ENCODE results near the gene TSTD1.

Gene TSTD1

DNA sequence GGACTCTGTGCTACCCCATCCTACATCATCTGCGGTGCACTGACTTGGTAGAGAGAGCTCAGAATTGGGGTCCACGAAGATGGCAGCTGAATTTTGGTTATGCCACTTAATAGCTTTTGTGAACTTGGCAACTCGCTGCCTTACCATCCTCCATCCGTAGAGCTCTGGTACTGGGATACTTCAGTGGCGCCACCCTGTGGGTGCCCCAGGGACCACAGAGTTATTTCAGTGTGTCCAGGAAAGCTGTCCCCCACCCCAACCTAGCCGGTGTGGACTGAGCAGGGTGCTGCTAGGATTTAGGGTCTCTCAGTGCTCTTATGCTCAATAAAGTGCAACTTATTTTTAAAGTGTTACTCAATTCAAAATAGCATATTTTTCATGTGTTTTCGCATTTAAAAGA is 16.0 kb upstream of the TSTD1 start:
- no peak for DNase-seq (ENCODE audit: insufficient read length, low spot score)
- TF ChIP-seq TAF1 (IDR thresholded peaks at IDR 0.05; ENCODE audit: low read depth, low read length) = no peak
- no peak for TF ChIP-seq POLR2A (IDR thresholded peaks at IDR 0.05; ENCODE audit: low read depth, low read length)
- TF ChIP-seq POLR2AphosphoS5 (IDR thresholded peaks at IDR 0.05; ENCODE audit: low read depth, low read length) = no peak
- no peak for TF ChIP-seq PAX5 (IDR thresholded peaks at IDR 0.05; ENCODE audit: insufficient read depth, low read length, severe bottlenecking)
- TF ChIP-seq SPI1 (IDR thresholded peaks at IDR 0.05; ENCODE audit: low read depth, low read length) = no peak
- no peak for TF ChIP-seq POU2F2 (IDR thresholded peaks at IDR 0.05; ENCODE audit: low read depth, low read length)
- peak; percentile 13 for FAIRE-seq

DNA sequence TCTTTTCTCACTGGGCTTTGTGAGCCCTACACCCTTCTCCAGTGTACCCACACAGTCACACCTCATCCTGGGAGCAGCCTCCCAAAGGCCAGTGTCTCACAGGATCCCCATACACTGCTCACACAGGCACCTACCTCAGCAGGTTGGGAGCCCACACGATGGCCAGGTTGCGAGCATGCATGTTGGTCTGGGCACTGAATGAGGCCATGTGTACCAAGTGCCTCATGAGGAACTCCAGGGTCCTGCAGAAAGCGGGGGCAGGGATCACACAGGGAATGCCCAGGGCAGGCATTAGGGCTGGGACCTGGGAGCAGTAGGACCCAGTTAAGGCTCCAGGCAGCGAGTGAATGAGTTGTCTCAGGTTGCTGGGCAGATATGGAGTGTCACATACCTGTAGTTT is 15.5 kb upstream of the TSTD1 start:
- no peak for DNase-seq (ENCODE audit: insufficient read length, low spot score)
- no peak for FAIRE-seq
- no peak for TF ChIP-seq TAF1 (IDR thresholded peaks at IDR 0.05; ENCODE audit: low read depth, low read length)
- TF ChIP-seq POLR2A (IDR thresholded peaks at IDR 0.05; ENCODE audit: low read depth, low read length) = no peak
- TF ChIP-seq PAX5 (IDR thresholded peaks at IDR 0.05; ENCODE audit: insufficient read depth, low read length, severe bottlenecking) = no peak
- TF ChIP-seq POU2F2 (IDR thresholded peaks at IDR 0.05; ENCODE audit: low read depth, low read length) = no peak
- TF ChIP-seq SPI1 (IDR thresholded peaks at IDR 0.05; ENCODE audit: low read depth, low read length) = no peak
- TF ChIP-seq POLR2AphosphoS5 (IDR thresholded peaks at IDR 0.05; ENCODE audit: low read depth, low read length) = no peak

DNA sequence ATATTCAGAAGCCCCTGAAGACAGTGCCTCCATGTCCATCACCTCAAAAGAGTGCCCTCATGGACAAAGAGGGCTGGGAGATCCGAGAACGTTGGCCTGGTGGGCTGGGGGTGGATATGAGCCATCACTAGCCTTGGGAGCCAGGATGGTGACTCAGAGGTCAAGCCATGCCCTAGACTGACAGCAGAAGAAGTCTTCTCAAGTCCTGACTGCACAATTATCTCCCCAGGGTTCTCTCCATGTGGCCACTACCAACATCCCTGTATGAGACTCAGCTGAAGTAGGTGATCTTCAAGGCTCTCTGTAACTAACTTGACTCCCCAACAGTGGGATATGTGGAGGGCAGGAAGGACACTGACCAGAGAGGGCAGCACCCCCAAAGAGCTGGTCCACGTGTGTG is 14.1 kb upstream of the TSTD1 start:
- TF ChIP-seq POU2F2 (IDR thresholded peaks at IDR 0.05; ENCODE audit: low read depth, low read length) (no peak), TAF1 (IDR thresholded peaks at IDR 0.05; ENCODE audit: low read depth, low read length) (no peak), POLR2A (IDR thresholded peaks at IDR 0.05; ENCODE audit: low read depth, low read length) (no peak), PAX5 (IDR thresholded peaks at IDR 0.05; ENCODE audit: insufficient read depth, low read length, severe bottlenecking) (no peak), SPI1 (IDR thresholded peaks at IDR 0.05; ENCODE audit: low read depth, low read length) (no peak), POLR2AphosphoS5 (IDR thresholded peaks at IDR 0.05; ENCODE audit: low read depth, low read length) (no peak)
- no peak for DNase-seq (ENCODE audit: insufficient read length, low spot score)
- FAIRE-seq = no peak

DNA sequence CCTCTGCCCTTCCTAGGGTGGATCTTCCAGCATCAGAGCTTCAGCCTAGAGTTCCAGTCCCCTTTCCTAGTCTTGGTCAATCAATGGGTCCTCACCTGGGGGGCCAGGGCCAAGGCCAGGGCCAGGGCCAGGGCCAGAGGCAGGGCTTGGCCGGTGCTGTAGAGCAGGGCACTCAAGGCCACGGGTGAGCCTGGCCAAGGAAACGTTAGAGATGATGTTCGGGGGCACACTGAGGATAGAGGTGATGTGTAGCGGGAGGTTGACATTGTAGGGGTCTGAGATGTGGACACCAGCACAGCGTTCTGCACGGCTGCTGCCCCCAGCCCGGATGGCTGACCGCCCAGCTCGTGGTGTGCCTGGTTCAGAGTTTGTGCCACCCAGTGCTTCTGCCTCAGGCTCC is 12.5 kb upstream of the TSTD1 start:
- TF ChIP-seq SPI1 (IDR thresholded peaks at IDR 0.05; ENCODE audit: low read depth, low read length) = no peak
- TF ChIP-seq TAF1 (IDR thresholded peaks at IDR 0.05; ENCODE audit: low read depth, low read length) = no peak
- no peak for TF ChIP-seq POLR2A (IDR thresholded peaks at IDR 0.05; ENCODE audit: low read depth, low read length)
- no peak for TF ChIP-seq PAX5 (IDR thresholded peaks at IDR 0.05; ENCODE audit: insufficient read depth, low read length, severe bottlenecking)
- no peak for TF ChIP-seq POU2F2 (IDR thresholded peaks at IDR 0.05; ENCODE audit: low read depth, low read length)
- no peak for TF ChIP-seq POLR2AphosphoS5 (IDR thresholded peaks at IDR 0.05; ENCODE audit: low read depth, low read length)
- FAIRE-seq = no peak

DNA sequence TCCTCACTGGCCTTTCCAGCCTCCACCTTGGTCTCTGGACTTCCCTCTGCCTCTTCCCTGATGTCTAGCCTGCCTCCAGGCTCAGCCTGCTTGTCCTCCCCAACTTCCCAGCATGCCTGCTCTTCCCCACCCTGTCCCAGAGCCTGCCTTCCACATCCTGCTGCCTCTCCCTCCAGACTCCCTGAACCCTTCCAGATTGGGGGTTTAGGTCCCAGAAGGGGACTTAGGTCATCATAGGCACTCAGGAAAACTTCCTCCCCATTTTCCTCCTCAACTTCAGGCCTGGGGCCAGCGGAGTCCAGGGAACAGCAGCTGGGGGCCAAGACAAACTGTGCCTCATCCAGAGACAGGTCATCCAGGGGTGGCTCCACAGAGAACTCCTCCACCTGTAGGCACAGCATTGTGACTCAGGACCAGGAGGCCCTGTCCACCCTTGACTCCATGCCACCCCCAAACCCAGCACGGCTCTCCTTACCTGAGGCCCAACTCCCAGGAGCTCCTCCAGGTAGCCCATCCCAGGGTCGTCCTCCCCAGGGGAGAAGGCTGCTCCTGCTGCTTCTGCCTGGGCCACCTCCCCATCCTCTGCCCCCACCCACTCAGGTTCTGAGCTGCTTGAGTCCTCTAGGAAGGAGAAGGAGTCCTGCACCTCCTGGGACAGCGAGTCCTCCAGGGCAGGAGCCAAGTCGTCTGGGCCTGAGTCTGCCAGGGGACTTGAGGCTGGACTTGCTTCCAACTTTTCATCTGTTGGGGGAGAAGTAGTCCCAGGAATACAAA is 10.4 kb upstream of the TSTD1 start:
- DNase-seq (ENCODE audit: insufficient read length, low spot score) (no peak), FAIRE-seq (no peak)
- TF ChIP-seq TAF1 (IDR thresholded peaks at IDR 0.05; ENCODE audit: low read depth, low read length) = no peak
- TF ChIP-seq POLR2A (IDR thresholded peaks at IDR 0.05; ENCODE audit: low read depth, low read length) = no peak
- TF ChIP-seq POLR2AphosphoS5 (IDR thresholded peaks at IDR 0.05; ENCODE audit: low read depth, low read length) = no peak
- no peak for TF ChIP-seq POU2F2 (IDR thresholded peaks at IDR 0.05; ENCODE audit: low read depth, low read length)
- no peak for TF ChIP-seq PAX5 (IDR thresholded peaks at IDR 0.05; ENCODE audit: insufficient read depth, low read length, severe bottlenecking)
- TF ChIP-seq SPI1 (IDR thresholded peaks at IDR 0.05; ENCODE audit: low read depth, low read length) = no peak

More for the DNA sequence above, 12.5 kb upstream of the TSTD1 start:
- DNase-seq (ENCODE audit: insufficient read length, low spot score) = no peak

DNA sequence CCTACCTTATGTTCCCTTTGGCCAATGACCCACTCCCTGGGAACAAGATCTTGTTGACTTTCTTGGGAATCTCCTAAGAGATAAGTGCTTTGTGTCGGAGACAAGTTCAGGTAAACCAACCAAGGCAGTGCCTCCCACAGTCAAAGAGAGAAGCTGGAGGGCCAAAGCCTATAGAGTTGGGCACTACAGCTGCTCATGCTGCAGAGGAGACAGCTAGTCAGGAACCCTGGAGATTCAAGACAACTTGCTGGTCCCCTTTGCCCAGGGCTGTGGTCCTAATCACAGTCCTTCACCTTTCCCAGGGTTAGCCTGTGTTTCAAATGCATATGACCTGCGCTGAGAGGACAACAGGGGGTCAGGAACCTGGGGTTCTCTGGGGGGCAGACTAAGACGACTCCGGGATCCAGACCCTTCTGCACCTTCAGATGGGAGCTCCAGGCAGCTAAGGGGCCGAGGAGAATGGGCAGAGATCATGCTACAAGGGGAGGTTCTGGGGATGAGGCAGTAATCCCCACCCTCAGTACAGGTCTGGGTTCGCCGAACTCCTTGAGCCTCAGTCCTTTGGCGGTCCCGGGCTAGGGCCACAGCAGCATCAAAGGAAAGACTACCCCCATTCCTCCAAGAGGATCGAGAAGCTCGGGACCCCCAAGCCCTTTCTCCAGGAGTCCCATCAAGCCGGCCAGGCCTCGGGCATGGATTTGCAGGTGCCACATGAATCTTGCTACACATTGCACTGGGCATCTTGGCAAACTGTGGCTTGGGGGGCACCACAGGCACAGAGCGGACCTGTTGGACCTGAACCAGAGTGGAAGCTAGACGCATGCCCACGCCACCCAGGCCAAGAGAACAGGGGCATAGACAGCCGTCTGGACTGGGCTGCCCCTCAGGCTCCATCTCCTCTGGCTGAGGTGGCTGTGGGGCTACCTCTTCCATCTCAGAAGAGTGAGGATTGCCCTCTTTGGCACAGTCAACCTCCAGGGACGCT is 9.0 kb upstream of the TSTD1 start:
- no peak for DNase-seq (ENCODE audit: insufficient read length, low spot score)
- no peak for FAIRE-seq
- TF ChIP-seq POLR2AphosphoS5 (IDR thresholded peaks at IDR 0.05; ENCODE audit: low read depth, low read length) = peak; percentile 41; the same call in 1 of the 2 replicates
- TF ChIP-seq PAX5 (IDR thresholded peaks at IDR 0.05; ENCODE audit: insufficient read depth, low read length, severe bottlenecking) = no peak

DNA sequence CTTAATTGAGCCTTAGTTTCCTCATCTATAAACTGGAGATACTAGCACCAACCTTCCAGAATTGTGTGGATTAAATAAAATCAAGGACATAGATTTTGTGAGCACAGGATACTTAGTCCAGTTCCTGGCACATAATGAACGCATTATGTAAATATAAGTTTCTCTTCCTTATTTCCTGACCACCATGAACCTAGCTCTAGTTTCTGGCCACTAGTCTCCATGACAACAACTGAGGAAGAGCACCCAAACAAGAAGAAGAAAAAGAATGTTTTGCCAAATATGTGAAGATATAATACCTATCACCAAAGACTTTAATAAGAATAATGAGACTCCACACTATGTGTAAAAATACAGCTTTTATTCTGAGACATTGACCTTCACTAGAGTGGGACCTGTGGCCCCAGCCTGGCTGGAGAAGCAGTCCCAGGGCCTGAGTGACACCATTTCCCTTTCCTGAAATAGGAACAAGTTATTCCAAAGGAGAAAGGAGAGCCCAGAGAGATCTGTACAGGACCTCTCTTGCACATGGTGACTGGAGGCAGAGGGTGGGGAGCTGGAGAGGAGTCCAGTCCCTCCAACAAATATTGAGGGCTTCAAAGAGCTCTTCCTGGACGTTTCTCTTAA is 8.0 kb upstream of the TSTD1 start:
- no peak for FAIRE-seq
- no peak for DNase-seq (ENCODE audit: insufficient read length, low spot score)
- TF ChIP-seq POLR2A (IDR thresholded peaks at IDR 0.05; ENCODE audit: low read depth, low read length) (no peak; the same call in 1 of the 2 replicates), SPI1 (IDR thresholded peaks at IDR 0.05; ENCODE audit: low read depth, low read length) (peak; percentile 97), POU2F2 (IDR thresholded peaks at IDR 0.05; ENCODE audit: low read depth, low read length) (0 out of 2 replicates have a peak, but pooled peaks have one; percentile 44)

DNA sequence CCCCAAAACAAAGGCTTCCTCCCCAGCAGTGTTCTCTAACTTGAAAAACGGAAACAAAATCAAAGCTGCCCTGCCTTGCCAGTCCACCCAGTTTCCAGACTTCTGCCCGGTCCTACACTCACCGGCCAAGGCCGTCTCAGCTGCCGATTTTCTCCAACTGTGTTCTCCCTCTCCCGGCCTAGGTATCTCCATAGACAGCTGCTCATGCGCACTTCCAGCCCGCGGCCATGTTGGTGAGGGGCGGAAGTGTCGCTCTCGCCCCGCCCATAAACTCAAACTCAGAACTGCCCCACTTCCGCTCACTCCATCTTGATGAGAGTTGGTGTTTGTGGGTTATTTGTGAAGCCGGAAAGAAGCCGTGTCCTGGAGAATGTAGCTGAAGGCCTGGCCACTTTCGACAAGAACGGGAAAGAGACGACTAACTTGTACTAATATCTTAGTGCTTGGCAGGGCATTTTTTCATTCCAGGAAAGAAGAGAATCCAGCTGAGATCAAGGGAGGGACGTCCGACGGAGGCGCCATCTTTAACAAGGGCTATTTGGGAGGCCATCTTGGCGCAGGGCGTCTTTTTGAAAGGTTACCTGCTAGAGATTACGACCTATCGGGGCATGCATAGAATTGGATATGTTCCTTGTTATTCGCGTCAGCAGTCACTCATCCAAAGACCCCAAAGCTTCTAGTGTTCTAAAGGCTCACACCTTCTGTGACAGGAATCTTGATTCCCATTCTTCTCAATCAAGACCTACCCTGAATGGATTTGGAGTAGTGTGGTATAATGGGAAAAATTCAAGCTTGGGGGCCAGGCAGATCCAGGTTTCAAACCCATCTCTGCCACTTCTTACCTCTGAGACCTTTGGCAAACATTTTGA is 7.2 kb upstream of the TSTD1 start, which contains the start of gene USF1:
Gene USF1 (minus strand): TSS at position 242 of the 869 bp plus-strand sequence. CDS start 2,702 bp downstream, outside the sequence.
- peak; percentile 75 for DNase-seq (ENCODE audit: insufficient read length, low spot score)
- FAIRE-seq = peak; percentile 98
- TF ChIP-seq TAF1 (IDR thresholded peaks at IDR 0.05; ENCODE audit: low read depth, low read length) (peak; percentile 88), POLR2A (IDR thresholded peaks at IDR 0.05; ENCODE audit: low read depth, low read length) (peak; percentile 90), POU2F2 (IDR thresholded peaks at IDR 0.05; ENCODE audit: low read depth, low read length) (peak; percentile 80), SPI1 (IDR thresholded peaks at IDR 0.05; ENCODE audit: low read depth, low read length) (peak; percentile 76), POLR2AphosphoS5 (IDR thresholded peaks at IDR 0.05; ENCODE audit: low read depth, low read length) (peak; percentile 69), PAX5 (IDR thresholded peaks at IDR 0.05; ENCODE audit: insufficient read depth, low read length, severe bottlenecking) (no peak)

All from GM12891 (cell line).